NCI-H2107 treated with DMSO at 0.1 percent for 48 hours (cell line): ENCODE measurements around the gene PAM16.

ENCODE experiments used
- DNase-seq: peaks from one replicate; lab custom pipeline; 2025; ENCODE audit not compliant: unreplicated experiment; lab: John Stamatoyannopoulos, UW

PAM16 gene

GRCh38 chr16:4383591-4384444 lies 32.7 kb upstream of the PAM16 start:
- DNase-seq, result no peak

- no peak for DNase-seq
Observed at GRCh38 chr16:4382795-4383357, 31.8 kb upstream of the PAM16 start.

- DNase-seq, result no peak
Observed at GRCh38 chr16:4381935-4382794, 31.0 kb upstream of the PAM16 start.

GRCh38 chr16:4381072-4381934 lies 30.2 kb upstream of the PAM16 start:
- no peak for DNase-seq

GRCh38 chr16:4380119-4381063 lies 29.3 kb upstream of the PAM16 start:
- DNase-seq, result no peak

- DNase-seq, result no peak
Observed at GRCh38 chr16:4378999-4379690, 28.0 kb upstream of the PAM16 start.

GRCh38 chr16:4378161-4378666 lies 27.1 kb upstream of the PAM16 start:
- no peak for DNase-seq

GRCh38 chr16:4377573-4378154 lies 26.5 kb upstream of the PAM16 start:
- DNase-seq, result no peak

- DNase-seq, result no peak
Observed at GRCh38 chr16:4376893-4377572, 25.9 kb upstream of the PAM16 start.

GRCh38 chr16:4376126-4376892 lies 25.2 kb upstream of the PAM16 start:
- DNase-seq, result no peak

- no peak for DNase-seq
Observed at GRCh38 chr16:4375717-4376116, 24.6 kb upstream of the PAM16 start.

GRCh38 chr16:4373909-4374742 lies 23.0 kb upstream of the PAM16 start:
- DNase-seq, result no peak

- DNase-seq, result no peak
Observed at GRCh38 chr16:4373356-4373908, 22.3 kb upstream of the PAM16 start.

- no peak for DNase-seq
Observed at GRCh38 chr16:4372578-4373355, 21.6 kb upstream of the PAM16 start.

- DNase-seq, result no peak
Observed at GRCh38 chr16:4372001-4372577, 21.0 kb upstream of the PAM16 start.
